Measurements from ENCODE around the gene SS18L1.

The SS18L1 gene

GRCh38 chr20:62203378-62204030 is 59.9 kb downstream of the SS18L1 start:
- H3K4me3 ChIP-seq (ENCODE audit: low read depth, low read length), result no peak overlapping the region
- CTCF ChIA-PET, result interaction anchor here (1.1 kb wide), 1 partner anchor 193 kb away, joined by 3 read pairs; no protein-coding TSS in a partner anchor
- no peak for DNase-seq (ENCODE audit: low read depth, low spot score)
- TF ChIP-seq, protein P1, sequence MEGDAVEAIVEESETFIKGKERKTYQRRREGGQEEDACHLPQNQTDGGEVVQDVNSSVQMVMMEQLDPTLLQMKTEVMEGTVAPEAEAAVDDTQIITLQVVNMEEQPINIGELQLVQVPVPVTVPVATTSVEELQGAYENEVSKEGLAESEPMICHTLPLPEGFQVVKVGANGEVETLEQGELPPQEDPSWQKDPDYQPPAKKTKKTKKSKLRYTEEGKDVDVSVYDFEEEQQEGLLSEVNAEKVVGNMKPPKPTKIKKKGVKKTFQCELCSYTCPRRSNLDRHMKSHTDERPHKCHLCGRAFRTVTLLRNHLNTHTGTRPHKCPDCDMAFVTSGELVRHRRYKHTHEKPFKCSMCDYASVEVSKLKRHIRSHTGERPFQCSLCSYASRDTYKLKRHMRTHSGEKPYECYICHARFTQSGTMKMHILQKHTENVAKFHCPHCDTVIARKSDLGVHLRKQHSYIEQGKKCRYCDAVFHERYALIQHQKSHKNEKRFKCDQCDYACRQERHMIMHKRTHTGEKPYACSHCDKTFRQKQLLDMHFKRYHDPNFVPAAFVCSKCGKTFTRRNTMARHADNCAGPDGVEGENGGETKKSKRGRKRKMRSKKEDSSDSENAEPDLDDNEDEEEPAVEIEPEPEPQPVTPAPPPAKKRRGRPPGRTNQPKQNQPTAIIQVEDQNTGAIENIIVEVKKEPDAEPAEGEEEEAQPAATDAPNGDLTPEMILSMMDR (IDR thresholded peaks at IDR 0.05; ENCODE audit: insufficient read depth, low read length, missing control alignments), result no peak
- POLR2A ChIA-PET, result no interaction called here

DNA sequence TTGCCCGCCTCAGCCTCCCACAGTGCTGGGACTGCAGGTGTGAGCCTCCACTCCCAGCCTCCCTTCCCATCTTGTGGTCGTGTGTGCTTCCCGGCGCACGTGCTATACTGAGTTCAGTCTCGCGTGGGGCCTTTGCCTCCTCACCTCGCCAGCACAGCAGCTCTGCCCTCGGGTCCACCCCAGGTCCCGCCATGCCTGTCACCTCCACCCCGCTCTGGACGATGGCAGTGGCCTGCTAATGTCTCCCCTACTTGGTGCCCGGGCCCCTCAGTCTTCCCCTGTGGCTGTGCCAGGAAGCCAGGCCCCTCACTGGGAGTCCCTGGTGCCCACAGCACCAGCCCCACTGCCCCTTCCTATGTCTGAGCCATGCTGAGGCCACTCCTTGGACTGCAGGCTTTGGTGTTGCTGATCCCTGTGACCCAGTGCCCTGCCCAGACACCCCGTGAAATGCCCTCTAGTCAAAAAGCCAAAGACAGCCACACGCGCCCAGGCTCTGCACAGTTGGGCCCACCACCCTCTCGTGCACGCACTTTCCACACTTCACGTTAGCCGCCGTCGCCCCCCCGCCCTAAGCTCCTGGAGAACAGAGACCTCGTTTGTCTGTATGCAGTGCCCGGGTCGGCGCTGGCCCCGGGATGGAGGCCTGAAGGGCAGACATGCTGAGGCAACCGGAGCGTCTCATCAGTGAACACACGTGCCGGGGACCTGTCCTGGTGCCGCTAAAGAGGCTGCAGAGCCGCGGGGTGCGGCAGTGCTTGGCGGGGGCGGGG is 62.2 kb downstream of the SS18L1 start:
- ChIA-PET POLR2A (no interaction called here), CTCF (no interaction called here)
- H3K4me3 ChIP-seq (ENCODE audit: low read depth, low read length), result no peak overlapping the region
- DNase-seq (ENCODE audit: low read depth, low spot score), result no peak
- TF ChIP-seq, protein P1 (IDR thresholded peaks at IDR 0.05; ENCODE audit: insufficient read depth, low read length, missing control alignments), result no peak

- CTCF ChIA-PET, result no interaction called here
- POLR2A ChIA-PET, result no interaction called here
- no peak for DNase-seq (ENCODE audit: low read depth, low spot score)
- TF ChIP-seq, protein P1 (IDR thresholded peaks at IDR 0.05; ENCODE audit: insufficient read depth, low read length, missing control alignments), result no peak
- no peak overlapping the region for H3K4me3 ChIP-seq (ENCODE audit: low read depth, low read length)
Measured at GRCh38 chr20:62206388-62206775, 62.8 kb downstream of the SS18L1 start.

- no peak overlapping the region for H3K4me3 ChIP-seq (ENCODE audit: low read depth, low read length)
- no peak for DNase-seq (ENCODE audit: low read depth, low spot score)
- ChIA-PET CTCF (no interaction called here), POLR2A (no interaction called here)
- TF ChIP-seq, protein P1 (IDR thresholded peaks at IDR 0.05; ENCODE audit: insufficient read depth, low read length, missing control alignments), result no peak
Measured at GRCh38 chr20:62208061-62208794, 64.7 kb downstream of the SS18L1 start.

DNA sequence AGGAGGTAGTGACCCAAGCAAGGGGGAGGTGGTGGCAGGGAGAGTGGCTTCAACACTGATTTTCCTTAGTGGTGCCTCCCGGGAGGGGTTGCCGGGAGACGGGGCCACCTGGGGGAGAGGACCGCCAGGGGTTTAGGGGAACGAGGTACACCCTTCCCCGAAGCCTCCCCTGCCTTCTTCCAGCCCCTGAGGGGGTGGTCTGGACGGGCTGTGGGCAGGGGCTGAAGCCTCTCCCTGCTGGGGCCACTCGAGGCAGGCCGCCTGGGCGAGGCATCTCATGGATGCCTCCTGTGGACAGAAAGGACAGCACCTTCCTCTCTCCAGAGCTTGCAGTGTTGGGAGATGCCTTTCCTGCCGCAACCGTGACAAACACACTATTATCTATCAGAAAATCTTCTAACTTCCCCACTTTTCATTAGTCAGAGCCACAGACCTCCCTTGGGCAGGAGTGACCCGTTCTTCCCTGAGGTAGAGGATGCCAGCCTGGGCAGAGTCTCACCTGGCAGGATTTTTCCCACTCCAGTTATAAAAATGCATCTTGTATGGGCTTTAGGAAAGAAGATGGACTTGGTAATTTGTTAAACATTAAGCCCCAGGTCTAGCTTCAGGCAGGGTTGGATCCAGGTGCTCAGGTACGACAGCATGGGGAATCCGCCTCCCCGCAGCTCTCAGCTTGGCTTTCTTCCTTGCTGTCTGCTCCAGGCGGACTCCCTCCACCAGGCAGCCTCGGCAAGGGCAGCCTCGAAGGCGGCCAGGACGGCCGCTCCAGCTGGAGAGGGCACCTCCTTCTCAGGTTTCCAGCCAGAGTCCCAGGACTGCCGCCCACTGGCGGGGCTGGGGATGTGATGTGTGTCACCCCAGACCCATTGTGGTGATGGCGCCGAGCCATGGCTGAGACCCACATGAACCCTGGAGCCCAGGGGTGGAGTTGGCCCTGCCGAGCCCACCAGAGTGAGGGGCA is 65.5 kb downstream of the SS18L1 start:
- no peak overlapping the region for H3K4me3 ChIP-seq (ENCODE audit: low read depth, low read length)
- TF ChIP-seq, protein P1 (IDR thresholded peaks at IDR 0.05; ENCODE audit: insufficient read depth, low read length, missing control alignments), result no peak
- DNase-seq (ENCODE audit: low read depth, low spot score), result no peak
- POLR2A ChIA-PET, result interaction anchor here (0.9 kb wide), 1 partner anchor 11 kb away, joined by 3 read pairs; no protein-coding TSS in a partner anchor
- CTCF ChIA-PET, result no interaction called here

All from AG04449 (cell line).